ENCODE data around the gene SPRYD3. TPM values are rescaled to one million over a fixed set of nuclear protein-coding genes. Genes with fewer than 3 reads are reported as not detected.

Gene SPRYD3
- total RNA-seq, result 10 to 100 TPM; 27.8 to 38.7 (median 34.8) TPM

- H3K4me1 ChIP-seq, result peaks cover 0 to 16% (median 0%) of the 10 kb centered on the region in 4 donors
- no peak for TF ChIP-seq CTCF (IDR thresholded peaks at IDR 0.05)
- TF ChIP-seq POLR2A (IDR thresholded peaks at IDR 0.05), result peak; percentile 75 to 84
- peak; percentile 98 to 99 (median 99) for DNase-seq
These were observed at the start of gene SPRYD3 for GRCh38 chr12:53079226-53080117. TSS of gene SPRYD3 (minus strand) at chr12:53079390. CDS start at chr12:53079333, 57 bp downstream.

GRCh38 chr12:53127169-53127568, 48.0 kb upstream of the SPRYD3 start:
- no peak overlapping the region for H3K27ac ChIP-seq
- no peaks in the 10 kb centered on the region for H3K27me3 ChIP-seq
- no peaks in the 10 kb centered on the region for H3K9me3 ChIP-seq
- no peaks in the 10 kb centered on the region for H3K36me3 ChIP-seq
- TF ChIP-seq POLR2A (IDR thresholded peaks at IDR 0.05) (no peak), CTCF (IDR thresholded peaks at IDR 0.05) (no peak)
- DNase-seq, result no peak
- no peak overlapping the region for H3K4me3 ChIP-seq
- H3K4me1 ChIP-seq, result no peaks in the 10 kb centered on the region

More at GRCh38 chr12:53079226-53080117, at the start of gene SPRYD3:
- no peaks in the 10 kb centered on the region for H3K27me3 ChIP-seq
- H3K9me3 ChIP-seq, result no peaks in the 10 kb centered on the region
- H3K4me3 ChIP-seq, result peak within 1 kb of the TSS; percentile 60 to 80 (median 74)
- peak within 1 kb of the TSS; percentile 76 to 93 (median 87) for H3K27ac ChIP-seq
- H3K36me3 ChIP-seq, result peaks cover 0 to 21% (median 0%) of the 10 kb centered on the region in 3 donors

GRCh38 chr12:53124352-53124723, 45.1 kb upstream of the SPRYD3 start:
- no peaks in the 10 kb centered on the region for H3K9me3 ChIP-seq
- H3K27me3 ChIP-seq, result no peaks in the 10 kb centered on the region
- H3K4me3 ChIP-seq, result no peak overlapping the region
- H3K27ac ChIP-seq, result no peak overlapping the region
- no peak for TF ChIP-seq CTCF (IDR thresholded peaks at IDR 0.05)
- no peak for TF ChIP-seq POLR2A (IDR thresholded peaks at IDR 0.05)
- no peaks in the 10 kb centered on the region for H3K4me1 ChIP-seq
- DNase-seq, result no peak
- no peaks in the 10 kb centered on the region for H3K36me3 ChIP-seq

GRCh38 chr12:53123578-53124351, 44.6 kb upstream of the SPRYD3 start:
- Histone ChIP-seq H3K27me3 (no peaks in the 10 kb centered on the region), H3K4me3 (no peak overlapping the region), H3K4me1 (no peaks in the 10 kb centered on the region), H3K9me3 (no peaks in the 10 kb centered on the region), H3K36me3 (no peaks in the 10 kb centered on the region), H3K27ac (no peak overlapping the region)
- no peak for DNase-seq
- TF ChIP-seq POLR2A (IDR thresholded peaks at IDR 0.05) (no peak), CTCF (IDR thresholded peaks at IDR 0.05) (no peak)

GRCh38 chr12:53122961-53123468, 43.8 kb upstream of the SPRYD3 start:
- Histone ChIP-seq H3K9me3 (no peaks in the 10 kb centered on the region), H3K27ac (no peak overlapping the region), H3K4me1 (no peaks in the 10 kb centered on the region), H3K27me3 (no peaks in the 10 kb centered on the region), H3K4me3 (no peak overlapping the region), H3K36me3 (no peaks in the 10 kb centered on the region)
- TF ChIP-seq CTCF (IDR thresholded peaks at IDR 0.05) (no peak), POLR2A (IDR thresholded peaks at IDR 0.05) (no peak)
- no peak for DNase-seq

Data from Peyer's patch (tissue), 4 donors.